Suprapubic skin (tissue), 4 donors: ENCODE results near the gene CNTN4. TPM values are rescaled to one million over a fixed set of nuclear protein-coding genes. Genes with fewer than 3 reads are reported as not detected.

Experiments used
- DNase-seq, 2 donors: peaks; one replicate each; pipeline ENCODE4 v3.0.0-alpha.2; 2019; ENCODE audit warnings: low spot score in 2 of 2
- H3K27ac ChIP-seq: fragments of 200-600 bp; sonication (generic); one replicate; pipeline ENCODE4 v1.5.1; 2019
- H3K27me3 ChIP-seq: fragments of 200-600 bp; sonication (generic); one replicate; pipeline ENCODE4 v1.5.1; 2019
- H3K36me3 ChIP-seq: fragments of 200-600 bp; sonication (generic); one replicate; pipeline ENCODE4 v1.5.1; 2019
- H3K4me1 ChIP-seq: fragments of 200-600 bp; sonication (generic); one replicate; pipeline ENCODE4 v1.5.1; 2019
- H3K4me3 ChIP-seq: fragments of 200-600 bp; sonication (generic); one replicate; pipeline ENCODE4 v1.5.1; 2019; ENCODE audit warnings: mild to moderate bottlenecking
- H3K9me3 ChIP-seq: fragments of 200-600 bp; sonication (generic); one replicate; pipeline ENCODE4 v1.5.1; 2019
- EP300 ChIP-seq: sonication (generic); formaldehyde crosslinking; IDR thresholded peaks from one replicate; pipeline ENCODE4 v1.6.1; 2017; ENCODE audit warnings: antibody characterized with exemption
- POLR2A ChIP-seq, 2 donors: fragments of 450-650 bp; IDR thresholded peaks; one replicate each; pipeline ENCODE4 v1.6.1; 2017; ENCODE audit warnings: antibody characterized with exemption in 2 of 2, mild to moderate bottlenecking in 2 of 2, moderate library complexity in 2 of 2
- POLR2AphosphoS5 ChIP-seq, 3 donors: sonication (generic); formaldehyde crosslinking; IDR thresholded peaks; one replicate each; pipeline ENCODE4 v1.6.1; 2017; ENCODE audit warnings: antibody characterized with exemption in 3 of 3
- WGBS: methylation state at CpG from one replicate; pipeline ENCODE4 v1.1.5; 2018; 5-methylcytosine and 5-hydroxymethylcytosine counted together
- total RNA-seq, 4 donors: library from RNA; depleted of rRNA; stranded (reverse); fragments of >200 nt; gene quantifications; one replicate each; pipeline ENCODE4 v1.1.0, GENCODE V29; 2016
- TF ChIP-seq, protein P1 (sequence below), 2 donors: fragments of 200-600 bp in 1 of 2; fragments of 450-650 bp in 1 of 2; sonication (generic) in 1 of 2; IDR thresholded peaks; one replicate each; pipeline ENCODE4 v1.5.1; 2016 to 2019; ENCODE audit warnings: antibody characterized with exemption in 2 of 2, mild to moderate bottlenecking in 1 of 2, moderate library complexity in 1 of 2

The CNTN4 gene
- total RNA-seq, 4 donors from 2014 or later: 0.60 to 8.1 (median 7.5) TPM

DNA sequence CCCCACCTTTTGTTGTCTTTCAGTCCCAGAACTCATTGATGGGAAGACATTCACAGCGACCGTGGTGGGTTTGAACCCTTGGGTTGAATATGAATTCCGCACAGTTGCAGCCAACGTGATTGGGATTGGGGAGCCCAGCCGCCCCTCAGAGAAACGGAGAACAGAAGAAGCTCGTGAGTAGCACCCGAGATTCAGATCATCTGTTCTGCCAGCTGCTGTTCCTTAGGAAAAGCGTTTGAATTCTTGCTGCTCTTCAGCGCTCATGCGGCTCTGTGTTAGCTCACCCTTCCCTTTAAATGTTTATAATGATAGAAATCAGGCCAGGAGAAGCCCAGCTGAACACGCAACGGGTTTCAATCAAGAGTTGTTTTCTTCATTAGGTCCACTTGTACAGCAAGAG, 938.5 kb downstream of the CNTN4 start:
- no peaks in the 10 kb centered on the region for H3K27me3 ChIP-seq
- WGBS: 93% methylated on average over 13 of the region's 13 CpGs
- TF ChIP-seq POLR2A (IDR thresholded peaks at IDR 0.05) (no peak), POLR2AphosphoS5 (IDR thresholded peaks at IDR 0.05) (no peak), EP300 (no peak)
- TF ChIP-seq, protein P1, sequence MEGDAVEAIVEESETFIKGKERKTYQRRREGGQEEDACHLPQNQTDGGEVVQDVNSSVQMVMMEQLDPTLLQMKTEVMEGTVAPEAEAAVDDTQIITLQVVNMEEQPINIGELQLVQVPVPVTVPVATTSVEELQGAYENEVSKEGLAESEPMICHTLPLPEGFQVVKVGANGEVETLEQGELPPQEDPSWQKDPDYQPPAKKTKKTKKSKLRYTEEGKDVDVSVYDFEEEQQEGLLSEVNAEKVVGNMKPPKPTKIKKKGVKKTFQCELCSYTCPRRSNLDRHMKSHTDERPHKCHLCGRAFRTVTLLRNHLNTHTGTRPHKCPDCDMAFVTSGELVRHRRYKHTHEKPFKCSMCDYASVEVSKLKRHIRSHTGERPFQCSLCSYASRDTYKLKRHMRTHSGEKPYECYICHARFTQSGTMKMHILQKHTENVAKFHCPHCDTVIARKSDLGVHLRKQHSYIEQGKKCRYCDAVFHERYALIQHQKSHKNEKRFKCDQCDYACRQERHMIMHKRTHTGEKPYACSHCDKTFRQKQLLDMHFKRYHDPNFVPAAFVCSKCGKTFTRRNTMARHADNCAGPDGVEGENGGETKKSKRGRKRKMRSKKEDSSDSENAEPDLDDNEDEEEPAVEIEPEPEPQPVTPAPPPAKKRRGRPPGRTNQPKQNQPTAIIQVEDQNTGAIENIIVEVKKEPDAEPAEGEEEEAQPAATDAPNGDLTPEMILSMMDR (IDR thresholded peaks at IDR 0.05): no peak
- H3K36me3 ChIP-seq: no peaks in the 10 kb centered on the region
- no peak for DNase-seq
- no peaks in the 10 kb centered on the region for H3K4me1 ChIP-seq
- H3K27ac ChIP-seq: no peak overlapping the region
- no peak overlapping the region for H3K4me3 ChIP-seq
- H3K9me3 ChIP-seq: no peaks in the 10 kb centered on the region

DNA sequence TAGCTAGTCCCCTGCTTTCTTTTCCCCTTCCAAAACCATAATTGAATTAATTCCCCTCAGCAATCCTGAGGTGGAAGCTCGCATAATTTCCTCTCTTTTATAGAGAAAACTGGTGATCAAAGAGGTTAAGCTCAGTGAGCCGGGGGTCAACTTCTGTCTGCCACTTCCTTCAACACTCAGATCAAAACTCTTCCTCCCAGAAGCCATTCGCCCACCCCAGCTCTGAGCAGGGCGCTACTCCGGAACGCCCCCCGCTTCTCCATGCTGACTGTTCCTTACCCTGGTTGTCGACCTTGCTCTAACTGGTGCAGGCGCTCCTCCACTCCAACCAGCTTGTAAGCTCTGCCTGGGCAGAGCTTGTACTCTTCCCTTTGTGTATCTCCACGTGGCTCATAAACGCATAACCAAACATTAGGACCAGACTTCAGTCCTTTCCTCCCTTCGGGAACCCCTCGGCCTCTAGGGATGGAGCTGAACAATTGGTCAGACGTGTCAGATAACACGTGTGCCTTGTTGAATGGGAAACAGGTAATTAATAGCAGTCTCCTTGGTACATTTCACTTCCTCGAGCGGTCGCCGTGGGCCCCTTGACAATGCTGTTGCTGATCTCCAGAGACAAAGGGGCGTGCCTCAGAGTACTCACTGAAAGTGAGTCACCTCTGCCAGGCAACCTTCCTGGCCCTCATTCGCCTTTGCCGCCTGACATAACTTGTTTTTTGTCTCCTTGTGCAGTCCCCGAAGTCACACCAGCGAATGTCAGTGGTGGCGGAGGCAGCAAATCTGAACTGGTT, 939.7 kb downstream of the CNTN4 start:
- 79% methylated on average over 25 of the region's 25 CpGs for WGBS
- no peak overlapping the region for H3K27ac ChIP-seq
- H3K27me3 ChIP-seq: no peaks in the 10 kb centered on the region
- TF ChIP-seq EP300 (no peak), POLR2A (IDR thresholded peaks at IDR 0.05) (no peak), POLR2AphosphoS5 (IDR thresholded peaks at IDR 0.05) (no peak)
- TF ChIP-seq, protein P1 (IDR thresholded peaks at IDR 0.05): no peak
- H3K4me3 ChIP-seq: no peak overlapping the region
- H3K4me1 ChIP-seq: no peaks in the 10 kb centered on the region
- H3K36me3 ChIP-seq: no peaks in the 10 kb centered on the region
- DNase-seq: no peak
- no peaks in the 10 kb centered on the region for H3K9me3 ChIP-seq

DNA sequence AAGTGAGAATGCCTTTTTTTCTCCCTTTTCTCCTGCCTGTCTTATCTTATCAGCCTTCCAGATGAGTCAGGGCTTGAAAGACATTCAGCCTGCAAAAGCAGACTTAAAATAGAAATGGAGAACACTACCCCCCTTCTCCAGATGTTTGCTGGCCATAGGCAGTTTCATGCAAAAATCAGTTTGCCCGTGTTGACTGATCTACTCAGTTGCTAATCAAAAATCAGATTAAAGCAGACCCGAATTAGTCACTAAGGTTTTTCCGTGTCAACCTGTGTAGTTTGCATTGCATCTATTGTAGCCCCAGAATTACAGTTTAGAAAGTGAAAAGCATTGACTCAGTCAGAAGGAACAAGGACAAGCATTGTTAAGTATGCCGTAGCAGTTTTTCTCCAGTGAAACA, 955.3 kb downstream of the CNTN4 start:
- TF ChIP-seq EP300 (no peak), POLR2A (IDR thresholded peaks at IDR 0.05) (no peak), POLR2AphosphoS5 (IDR thresholded peaks at IDR 0.05) (no peak)
- TF ChIP-seq, protein P1 (IDR thresholded peaks at IDR 0.05): no peak
- Histone ChIP-seq H3K27ac (no peak overlapping the region), H3K4me3 (no peak overlapping the region), H3K9me3 (no peaks in the 10 kb centered on the region), H3K27me3 (no peaks in the 10 kb centered on the region), H3K36me3 (no peaks in the 10 kb centered on the region), H3K4me1 (no peaks in the 10 kb centered on the region)
- DNase-seq: no peak
- WGBS: 59% methylated on average over 4 of the region's 4 CpGs

DNA sequence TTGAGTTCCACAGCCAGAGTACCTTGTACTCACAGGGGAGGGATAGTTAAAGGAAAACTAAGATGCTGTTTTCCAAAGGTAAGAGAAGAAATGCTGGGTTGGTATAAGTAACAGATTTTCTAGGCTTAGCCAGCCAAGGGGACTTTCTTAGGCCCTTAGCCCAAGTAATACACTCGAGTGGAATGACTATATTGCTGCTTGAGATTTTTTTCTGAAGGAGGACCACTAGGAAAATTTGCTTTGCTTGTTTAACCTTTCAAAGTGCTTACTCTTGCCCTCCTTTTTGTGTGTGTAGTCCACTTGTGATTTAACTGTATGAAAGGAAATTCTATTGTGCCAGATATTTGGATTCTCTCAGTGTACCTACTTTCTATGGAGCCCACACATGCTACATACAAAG, 961.0 kb downstream of the CNTN4 start:
- Histone ChIP-seq H3K27me3 (no peaks in the 10 kb centered on the region), H3K4me1 (no peaks in the 10 kb centered on the region), H3K9me3 (no peaks in the 10 kb centered on the region), H3K4me3 (no peak overlapping the region), H3K36me3 (no peaks in the 10 kb centered on the region), H3K27ac (no peak overlapping the region)
- WGBS: 76% methylated on average over 1 of the region's 1 CpG
- TF ChIP-seq, protein P1 (IDR thresholded peaks at IDR 0.05): no peak
- TF ChIP-seq POLR2AphosphoS5 (IDR thresholded peaks at IDR 0.05): no peak
- no peak for TF ChIP-seq EP300
- TF ChIP-seq POLR2A (IDR thresholded peaks at IDR 0.05): no peak
- DNase-seq: no peak

DNA sequence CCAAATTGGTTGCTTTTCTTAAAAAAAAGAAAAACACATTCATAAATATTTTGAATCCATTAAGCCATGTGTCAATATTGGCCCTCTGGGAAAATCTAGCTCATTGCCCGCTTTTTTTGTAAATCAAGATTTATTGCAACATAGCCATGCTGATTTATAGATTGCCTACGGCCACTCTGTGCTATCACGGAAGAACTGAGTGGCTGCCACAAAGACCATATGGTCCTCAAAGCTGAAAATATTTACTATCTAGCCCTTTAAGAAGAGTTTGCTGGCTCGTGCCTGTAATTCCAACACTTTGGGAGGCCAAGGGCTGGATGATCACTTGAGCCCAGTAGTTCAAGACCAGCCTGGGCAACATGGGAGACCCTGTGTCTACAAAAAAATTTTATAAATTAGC, 965.6 kb downstream of the CNTN4 start:
- H3K27ac ChIP-seq: no peak overlapping the region
- no peaks in the 10 kb centered on the region for H3K4me1 ChIP-seq
- no peak overlapping the region for H3K4me3 ChIP-seq
- WGBS: 30% methylated on average over 4 of the region's 4 CpGs
- H3K9me3 ChIP-seq: no peaks in the 10 kb centered on the region
- H3K36me3 ChIP-seq: no peaks in the 10 kb centered on the region
- TF ChIP-seq EP300 (no peak), POLR2A (IDR thresholded peaks at IDR 0.05) (no peak)
- H3K27me3 ChIP-seq: no peaks in the 10 kb centered on the region
- DNase-seq: no peak
